GM18873 (cell line): ENCODE measurements around the gene LMTK2.
A peak's percentile ranks its signal among the peaks of the same experiment; 100 is the strongest.

Experiments
- ATAC-seq: cut with Tn5 transposase; IDR thresholded peaks from one replicate; pipeline ENCODE4 v1.9.1; 2021; ENCODE audit warnings: mild to moderate bottlenecking, moderate library complexity, moderate number of reproducible peaks; ENCODE audit not compliant: unreplicated experiment, low FRiP score

LMTK2 gene

DNA sequence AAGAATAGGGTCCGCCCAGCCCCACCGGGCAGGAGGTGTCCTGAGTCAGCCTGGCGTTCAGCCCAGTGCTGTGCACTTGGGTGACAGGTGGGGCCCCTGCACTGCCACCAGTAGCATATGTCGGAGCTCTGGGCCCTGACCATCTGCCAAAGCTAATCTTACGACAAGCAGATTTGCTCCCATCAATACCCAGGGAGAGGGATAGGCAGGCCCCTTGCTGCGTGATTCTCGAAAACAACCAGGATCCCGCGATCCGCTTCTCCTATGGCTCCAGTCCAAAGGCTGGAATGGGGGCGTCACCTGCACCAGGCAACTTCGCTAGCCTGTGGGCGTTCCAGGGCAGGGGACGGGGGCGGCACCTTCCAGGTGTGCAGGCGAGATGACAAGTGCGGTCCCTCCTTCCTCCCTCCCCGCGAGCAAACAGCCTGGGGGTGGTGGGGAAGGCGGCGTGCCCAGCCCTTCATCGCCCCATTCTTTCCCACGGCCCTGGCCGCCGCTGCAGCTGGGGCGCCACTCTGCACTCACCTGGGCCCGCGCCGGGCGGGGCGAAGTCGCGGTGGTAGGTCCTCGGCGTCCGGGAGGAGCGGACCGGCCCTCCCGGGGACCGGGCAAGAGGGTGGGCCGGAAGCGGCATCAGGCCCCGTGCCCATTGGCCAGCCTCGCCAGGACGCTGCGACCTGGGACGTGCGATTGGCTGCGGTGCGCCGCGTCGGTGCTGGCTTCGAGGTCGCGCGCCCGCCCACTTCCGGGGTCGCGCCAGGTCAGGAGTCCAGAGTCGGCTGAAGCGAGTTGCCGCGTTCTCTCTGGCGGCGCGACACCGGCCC, 145.2 kb downstream of the LMTK2 start, which contains the start of gene TECPR1:
Gene TECPR1, minus strand, starts transcription at position 632 of the 824 bp plus-strand sequence. CDS start 6,086 bp downstream, outside the sequence.
- peak; percentile 98 for ATAC-seq

DNA sequence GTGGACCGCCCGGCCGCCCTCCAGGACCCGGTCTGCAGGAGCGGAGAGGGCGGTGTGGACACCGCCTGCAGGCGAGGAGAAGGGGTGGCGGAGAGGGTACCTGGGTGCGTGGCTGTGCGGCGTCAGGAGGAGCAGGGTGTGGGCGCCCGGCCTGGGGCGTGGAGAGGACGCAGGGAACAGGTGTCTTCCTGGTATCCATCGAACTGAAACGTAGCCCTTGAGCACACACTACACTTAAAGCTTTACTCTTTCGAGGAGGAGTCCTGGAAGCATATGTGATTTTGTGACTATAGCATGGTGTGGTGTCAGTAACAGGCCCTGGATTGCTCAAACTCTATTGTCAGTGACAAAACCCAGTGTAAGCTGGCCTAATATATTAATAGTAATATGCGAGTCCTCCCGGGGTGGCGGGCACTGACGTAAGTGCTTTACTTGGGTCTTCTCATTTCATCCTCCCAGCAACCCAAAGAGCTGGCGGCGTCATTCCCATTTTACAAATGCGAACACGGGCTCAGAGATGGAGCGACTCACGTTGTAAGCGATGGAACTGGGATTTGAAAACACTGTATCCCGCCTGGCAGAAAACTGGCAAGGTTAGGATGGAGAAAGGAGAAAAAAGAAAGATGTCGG, 145.9 kb downstream of the LMTK2 start:
- ATAC-seq: peak; percentile 23

DNA sequence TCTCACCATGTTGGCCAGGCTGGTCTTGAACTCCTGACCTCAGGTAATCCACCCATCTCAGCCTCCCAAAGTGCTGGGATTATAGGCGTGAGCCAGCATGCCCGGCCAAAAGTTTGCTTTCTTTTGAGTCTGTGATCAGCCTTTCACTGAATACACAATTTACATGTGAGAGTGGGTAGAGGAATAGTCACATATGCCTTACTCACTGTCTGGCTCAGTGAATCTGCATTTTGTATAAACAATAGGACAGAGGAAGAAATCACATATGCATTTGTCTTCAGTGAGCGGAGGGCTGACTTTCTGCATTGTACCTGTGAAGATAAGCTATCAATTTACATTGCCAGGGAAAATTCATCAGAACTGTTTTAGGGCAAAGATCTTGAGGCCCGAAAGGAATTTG, 147.9 kb downstream of the LMTK2 start:
- no peak for ATAC-seq

DNA sequence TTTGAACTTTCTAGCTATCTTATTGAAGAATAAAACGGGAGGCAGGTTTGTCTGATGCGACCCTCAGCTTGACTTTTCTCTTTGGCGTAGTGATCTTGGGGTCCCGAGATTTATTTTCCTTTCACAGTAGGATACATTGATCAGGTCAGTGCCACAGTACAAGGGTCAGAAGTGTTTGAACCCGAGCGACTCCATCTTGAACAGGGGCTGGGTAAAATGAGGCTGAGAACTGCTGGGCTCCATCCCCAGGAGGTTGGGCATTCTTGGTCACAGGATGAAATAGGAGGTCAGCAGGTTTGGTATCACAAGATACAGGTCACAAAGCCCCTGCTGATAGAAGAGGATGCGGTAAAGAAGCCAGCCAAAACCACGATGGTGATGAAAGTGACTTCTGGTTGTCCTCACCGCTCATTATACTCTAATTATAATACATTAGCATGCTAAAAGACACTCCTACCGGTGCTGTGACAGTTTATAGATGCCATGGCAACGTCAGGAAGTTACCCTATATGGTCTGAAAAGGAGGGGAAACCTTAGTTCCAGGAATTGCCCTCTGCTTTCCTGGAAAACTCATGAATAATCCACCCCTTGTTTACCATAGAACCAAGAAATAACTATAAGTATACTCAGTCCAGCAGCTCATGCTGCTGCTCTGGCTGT, 148.4 kb downstream of the LMTK2 start:
- no peak for ATAC-seq

DNA sequence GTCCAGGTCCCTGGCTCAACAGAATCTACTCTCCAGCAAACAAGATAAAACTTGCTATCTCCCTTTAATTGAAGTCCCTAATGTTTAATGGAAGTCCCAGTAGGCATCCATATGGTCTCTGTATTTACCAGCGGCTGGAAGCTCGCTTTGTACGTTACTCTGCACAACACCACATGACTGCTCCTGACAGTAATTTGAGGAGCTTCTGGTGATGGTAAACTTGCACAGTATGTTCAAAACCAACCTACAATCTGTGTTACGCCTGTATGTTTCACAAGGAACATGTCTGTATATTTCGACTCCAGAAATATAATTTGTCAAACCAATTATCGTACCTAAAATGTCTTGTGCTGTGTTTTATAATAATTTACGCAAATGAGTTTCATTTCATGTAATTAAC, 149.8 kb downstream of the LMTK2 start:
- ATAC-seq: no peak

DNA sequence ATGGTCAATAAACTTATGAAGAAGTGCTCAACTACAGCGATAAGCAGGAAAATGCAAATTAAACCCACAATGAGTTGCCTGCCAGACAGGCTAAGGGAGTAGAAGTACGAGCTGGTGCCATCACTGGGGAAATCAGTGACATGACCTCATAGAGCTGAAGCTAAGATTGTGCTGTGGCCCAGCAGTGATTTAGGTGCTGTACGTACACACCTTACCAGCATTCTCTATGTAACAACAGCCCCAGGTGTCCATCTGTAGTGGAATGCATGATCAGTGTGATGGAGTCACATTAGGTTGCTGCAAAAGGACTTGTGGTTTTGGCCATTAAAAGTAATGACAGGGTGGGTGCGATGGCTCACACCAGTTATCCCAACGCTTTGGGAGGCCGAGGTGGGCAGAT, 151.0 kb downstream of the LMTK2 start:
- ATAC-seq: no peak
